ENCODE measurements around the gene IL23A. TPM values are rescaled to one million over a fixed set of nuclear protein-coding genes. Genes with fewer than 3 reads are reported as not detected.

IL23A gene
- total and polyA plus RNA-seq, 2 experiments from 2014 or later, result 2.5 to 8.0 TPM

DNA sequence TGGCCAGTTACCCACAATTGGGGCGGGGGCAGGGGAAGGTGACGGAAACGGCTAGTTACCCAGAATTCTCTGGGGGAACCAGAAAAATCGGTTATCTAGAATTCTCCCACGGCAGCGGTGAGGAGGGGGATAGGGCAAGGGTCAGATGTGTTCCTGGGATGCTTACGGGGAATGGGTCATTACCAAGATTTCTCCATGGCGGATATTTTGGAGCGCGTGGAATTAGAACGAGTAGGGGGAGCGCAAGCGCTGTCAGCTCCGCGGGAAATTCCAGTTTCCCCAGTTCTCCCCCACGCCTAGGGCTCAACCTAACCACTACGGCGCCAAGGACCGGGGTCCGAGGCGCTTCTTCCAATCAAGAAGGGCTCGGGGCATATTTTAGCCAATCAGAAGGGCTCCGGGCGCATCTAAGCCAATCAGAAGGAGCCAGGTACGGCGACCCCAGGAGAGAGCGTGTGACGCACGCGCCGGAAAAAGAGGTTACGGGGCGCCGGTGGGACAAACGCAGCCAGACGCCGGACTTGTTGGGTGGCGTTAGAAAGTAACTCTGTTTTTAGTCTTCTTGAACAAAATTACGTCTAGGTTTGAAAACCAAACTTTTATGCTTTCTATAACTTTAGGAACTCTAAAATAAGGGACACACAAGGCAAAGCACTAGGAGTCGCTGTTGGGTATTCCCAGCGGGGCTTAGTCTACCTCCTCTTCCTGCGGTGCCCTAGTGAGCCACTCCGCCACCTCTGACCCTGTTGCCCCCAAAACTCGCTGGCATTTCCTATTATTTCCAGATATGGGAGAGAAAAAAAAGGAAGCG is 4.8 kb upstream of the IL23A start, which contains the start of gene PAN2 (continued):
- TF ChIP-seq, protein P1, sequence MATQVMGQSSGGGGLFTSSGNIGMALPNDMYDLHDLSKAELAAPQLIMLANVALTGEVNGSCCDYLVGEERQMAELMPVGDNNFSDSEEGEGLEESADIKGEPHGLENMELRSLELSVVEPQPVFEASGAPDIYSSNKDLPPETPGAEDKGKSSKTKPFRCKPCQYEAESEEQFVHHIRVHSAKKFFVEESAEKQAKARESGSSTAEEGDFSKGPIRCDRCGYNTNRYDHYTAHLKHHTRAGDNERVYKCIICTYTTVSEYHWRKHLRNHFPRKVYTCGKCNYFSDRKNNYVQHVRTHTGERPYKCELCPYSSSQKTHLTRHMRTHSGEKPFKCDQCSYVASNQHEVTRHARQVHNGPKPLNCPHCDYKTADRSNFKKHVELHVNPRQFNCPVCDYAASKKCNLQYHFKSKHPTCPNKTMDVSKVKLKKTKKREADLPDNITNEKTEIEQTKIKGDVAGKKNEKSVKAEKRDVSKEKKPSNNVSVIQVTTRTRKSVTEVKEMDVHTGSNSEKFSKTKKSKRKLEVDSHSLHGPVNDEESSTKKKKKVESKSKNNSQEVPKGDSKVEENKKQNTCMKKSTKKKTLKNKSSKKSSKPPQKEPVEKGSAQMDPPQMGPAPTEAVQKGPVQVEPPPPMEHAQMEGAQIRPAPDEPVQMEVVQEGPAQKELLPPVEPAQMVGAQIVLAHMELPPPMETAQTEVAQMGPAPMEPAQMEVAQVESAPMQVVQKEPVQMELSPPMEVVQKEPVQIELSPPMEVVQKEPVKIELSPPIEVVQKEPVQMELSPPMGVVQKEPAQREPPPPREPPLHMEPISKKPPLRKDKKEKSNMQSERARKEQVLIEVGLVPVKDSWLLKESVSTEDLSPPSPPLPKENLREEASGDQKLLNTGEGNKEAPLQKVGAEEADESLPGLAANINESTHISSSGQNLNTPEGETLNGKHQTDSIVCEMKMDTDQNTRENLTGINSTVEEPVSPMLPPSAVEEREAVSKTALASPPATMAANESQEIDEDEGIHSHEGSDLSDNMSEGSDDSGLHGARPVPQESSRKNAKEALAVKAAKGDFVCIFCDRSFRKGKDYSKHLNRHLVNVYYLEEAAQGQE (IDR thresholded peaks at IDR 0.05; ENCODE audit: unreplicated experiment), result no peak
- TF ChIP-seq ZNF114 (CRISPR knock-in tag; IDR thresholded peaks at IDR 0.05), result no peak

DNA sequence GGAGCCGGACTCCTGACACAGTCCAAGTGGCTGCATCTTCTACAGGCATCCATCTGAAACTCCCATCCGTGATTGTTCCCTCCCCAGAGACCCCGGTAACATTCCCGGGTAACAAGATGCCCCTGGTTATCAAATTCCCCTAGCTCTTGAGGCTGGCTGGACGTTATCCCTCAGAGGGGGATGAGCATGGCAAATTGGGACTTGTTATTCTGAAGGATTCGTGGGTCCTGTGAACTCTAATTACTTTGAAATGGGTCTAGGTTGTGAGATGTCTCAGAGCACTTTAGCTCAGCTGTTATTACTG is 4.2 kb upstream of the IL23A start:
- Mint-ChIP-seq H3K4me3 (peak overlapping the region; percentile 91), H3K27ac (peak overlapping the region; percentile 99), H3K36me3 (ENCODE audit: low read depth) (no peaks in the 10 kb centered on the region), H3K4me1 (peaks cover 40% of the 10 kb centered on the region), H3K27me3 (ENCODE audit: insufficient read depth, low read depth, poor library complexity) (peaks cover 12% of the 10 kb centered on the region), H3K9me3 (no peaks in the 10 kb centered on the region)
- H3K36me3 ChIP-seq (ENCODE audit: insufficient read depth), result no peaks in the 10 kb centered on the region
- peaks cover 5% of the 10 kb centered on the region; the same call in 1 of the 2 replicates for H3K79me2 ChIP-seq (replicated peaks; ENCODE audit: insufficient read depth)
- H3K27ac ChIP-seq (ENCODE audit: low read depth), result peak overlapping the region; percentile 51
- H4K20me1 ChIP-seq (replicated peaks; ENCODE audit: insufficient read depth), result no peaks in the 10 kb centered on the region
- H3K27me3 ChIP-seq (ENCODE audit: insufficient read depth), result no peaks in the 10 kb centered on the region
- H3K4me2 ChIP-seq, result peak overlapping the region; percentile 81
- peaks cover 13% of the 10 kb centered on the region for H3K9me2 ChIP-seq (ENCODE audit: insufficient read depth)
- DNase-seq (ENCODE audit: low spot score) (no peak), ATAC-seq (no peak)
- H2AFZ ChIP-seq, result no peak overlapping the region
- TF ChIP-seq ZNF331 (CRISPR knock-in tag; IDR thresholded peaks at IDR 0.05; ENCODE audit: low read depth) (no peak), EZH2 (IDR thresholded peaks at IDR 0.05; ENCODE audit: low read depth, unreplicated experiment) (no peak), NANOG (IDR thresholded peaks at IDR 0.05; ENCODE audit: borderline replicate concordance) (no peak), POLR2AphosphoS5 (IDR thresholded peaks at IDR 0.05; ENCODE audit: low read depth) (no peak), JUNB (IDR thresholded peaks at IDR 0.05; ENCODE audit: unreplicated experiment) (no peak), ZNF114 (CRISPR knock-in tag; IDR thresholded peaks at IDR 0.05) (no peak), STAT1 (IDR thresholded peaks at IDR 0.05; ENCODE audit: unreplicated experiment) (no peak)
- TF ChIP-seq, protein P2, sequence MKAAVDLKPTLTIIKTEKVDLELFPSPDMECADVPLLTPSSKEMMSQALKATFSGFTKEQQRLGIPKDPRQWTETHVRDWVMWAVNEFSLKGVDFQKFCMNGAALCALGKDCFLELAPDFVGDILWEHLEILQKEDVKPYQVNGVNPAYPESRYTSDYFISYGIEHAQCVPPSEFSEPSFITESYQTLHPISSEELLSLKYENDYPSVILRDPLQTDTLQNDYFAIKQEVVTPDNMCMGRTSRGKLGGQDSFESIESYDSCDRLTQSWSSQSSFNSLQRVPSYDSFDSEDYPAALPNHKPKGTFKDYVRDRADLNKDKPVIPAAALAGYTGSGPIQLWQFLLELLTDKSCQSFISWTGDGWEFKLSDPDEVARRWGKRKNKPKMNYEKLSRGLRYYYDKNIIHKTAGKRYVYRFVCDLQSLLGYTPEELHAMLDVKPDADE (IDR thresholded peaks at IDR 0.05), result no peak
- TF ChIP-seq, protein P3, sequence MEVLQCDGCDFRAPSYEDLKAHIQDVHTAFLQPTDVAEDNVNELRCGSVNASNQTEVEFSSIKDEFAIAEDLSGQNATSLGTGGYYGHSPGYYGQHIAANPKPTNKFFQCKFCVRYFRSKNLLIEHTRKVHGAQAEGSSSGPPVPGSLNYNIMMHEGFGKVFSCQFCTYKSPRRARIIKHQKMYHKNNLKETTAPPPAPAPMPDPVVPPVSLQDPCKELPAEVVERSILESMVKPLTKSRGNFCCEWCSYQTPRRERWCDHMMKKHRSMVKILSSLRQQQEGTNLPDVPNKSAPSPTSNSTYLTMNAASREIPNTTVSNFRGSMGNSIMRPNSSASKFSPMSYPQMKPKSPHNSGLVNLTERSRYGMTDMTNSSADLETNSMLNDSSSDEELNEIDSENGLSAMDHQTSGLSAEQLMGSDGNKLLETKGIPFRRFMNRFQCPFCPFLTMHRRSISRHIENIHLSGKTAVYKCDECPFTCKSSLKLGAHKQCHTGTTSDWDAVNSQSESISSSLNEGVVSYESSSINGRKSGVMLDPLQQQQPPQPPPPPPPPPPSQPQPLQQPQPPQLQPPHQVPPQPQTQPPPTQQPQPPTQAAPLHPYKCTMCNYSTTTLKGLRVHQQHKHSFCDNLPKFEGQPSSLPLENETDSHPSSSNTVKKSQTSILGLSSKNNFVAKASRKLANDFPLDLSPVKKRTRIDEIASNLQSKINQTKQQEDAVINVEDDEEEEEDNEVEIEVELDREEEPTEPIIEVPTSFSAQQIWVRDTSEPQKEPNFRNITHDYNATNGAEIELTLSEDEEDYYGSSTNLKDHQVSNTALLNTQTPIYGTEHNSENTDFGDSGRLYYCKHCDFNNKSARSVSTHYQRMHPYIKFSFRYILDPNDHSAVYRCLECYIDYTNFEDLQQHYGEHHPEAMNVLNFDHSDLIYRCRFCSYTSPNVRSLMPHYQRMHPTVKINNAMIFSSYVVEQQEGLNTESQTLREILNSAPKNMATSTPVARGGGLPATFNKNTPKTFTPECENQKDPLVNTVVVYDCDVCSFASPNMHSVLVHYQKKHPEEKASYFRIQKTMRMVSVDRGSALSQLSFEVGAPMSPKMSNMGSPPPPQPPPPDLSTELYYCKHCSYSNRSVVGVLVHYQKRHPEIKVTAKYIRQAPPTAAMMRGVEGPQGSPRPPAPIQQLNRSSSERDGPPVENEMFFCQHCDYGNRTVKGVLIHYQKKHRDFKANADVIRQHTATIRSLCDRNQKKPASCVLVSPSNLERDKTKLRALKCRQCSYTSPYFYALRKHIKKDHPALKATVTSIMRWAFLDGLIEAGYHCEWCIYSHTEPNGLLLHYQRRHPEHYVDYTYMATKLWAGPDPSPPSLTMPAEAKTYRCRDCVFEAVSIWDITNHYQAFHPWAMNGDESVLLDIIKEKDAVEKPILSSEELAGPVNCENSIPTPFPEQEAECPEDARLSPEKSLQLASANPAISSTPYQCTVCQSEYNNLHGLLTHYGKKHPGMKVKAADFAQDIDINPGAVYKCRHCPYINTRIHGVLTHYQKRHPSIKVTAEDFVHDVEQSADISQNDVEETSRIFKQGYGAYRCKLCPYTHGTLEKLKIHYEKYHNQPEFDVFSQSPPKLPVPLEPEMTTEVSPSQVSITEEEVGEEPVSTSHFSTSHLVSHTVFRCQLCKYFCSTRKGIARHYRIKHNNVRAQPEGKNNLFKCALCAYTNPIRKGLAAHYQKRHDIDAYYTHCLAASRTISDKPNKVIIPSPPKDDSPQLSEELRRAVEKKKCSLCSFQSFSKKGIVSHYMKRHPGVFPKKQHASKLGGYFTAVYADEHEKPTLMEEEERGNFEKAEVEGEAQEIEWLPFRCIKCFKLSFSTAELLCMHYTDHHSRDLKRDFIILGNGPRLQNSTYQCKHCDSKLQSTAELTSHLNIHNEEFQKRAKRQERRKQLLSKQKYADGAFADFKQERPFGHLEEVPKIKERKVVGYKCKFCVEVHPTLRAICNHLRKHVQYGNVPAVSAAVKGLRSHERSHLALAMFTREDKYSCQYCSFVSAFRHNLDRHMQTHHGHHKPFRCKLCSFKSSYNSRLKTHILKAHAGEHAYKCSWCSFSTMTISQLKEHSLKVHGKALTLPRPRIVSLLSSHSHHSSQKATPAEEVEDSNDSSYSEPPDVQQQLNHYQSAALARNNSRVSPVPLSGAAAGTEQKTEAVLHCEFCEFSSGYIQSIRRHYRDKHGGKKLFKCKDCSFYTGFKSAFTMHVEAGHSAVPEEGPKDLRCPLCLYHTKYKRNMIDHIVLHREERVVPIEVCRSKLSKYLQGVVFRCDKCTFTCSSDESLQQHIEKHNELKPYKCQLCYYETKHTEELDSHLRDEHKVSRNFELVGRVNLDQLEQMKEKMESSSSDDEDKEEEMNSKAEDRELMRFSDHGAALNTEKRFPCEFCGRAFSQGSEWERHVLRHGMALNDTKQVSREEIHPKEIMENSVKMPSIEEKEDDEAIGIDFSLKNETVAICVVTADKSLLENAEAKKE (CRISPR knock-in tag; IDR thresholded peaks at IDR 0.05), result no peak
- peaks cover 16% of the 10 kb centered on the region; the same call in 1 of the 2 replicates for H3F3A ChIP-seq (replicated peaks; ENCODE audit: low read depth)
- H3K4me3 ChIP-seq, result peak overlapping the region; percentile 58
- peaks cover 29% of the 10 kb centered on the region for H3K4me1 ChIP-seq (ENCODE audit: insufficient read depth)
